B cell (primary cell): ENCODE data around the gene YWHAE.

ENCODE experiments used
- CTCF ChIP-seq: fragments of 200-600 bp; IDR thresholded peaks from one replicate; pipeline ENCODE4 v1.8.0; 2022; ENCODE audit warnings: antibody characterized with exemption, mild to moderate bottlenecking
- EZH2 ChIP-seq: IDR thresholded peaks from 2 replicates; pipeline ENCODE4 v1.6.1; 2012; ENCODE audit warnings: borderline replicate concordance, low read depth, mild to moderate bottlenecking, moderate library complexity, low read length; ENCODE audit not compliant: insufficient read depth, poor library complexity, severe bottlenecking

- no peak for TF ChIP-seq CTCF
- TF ChIP-seq EZH2: no peak
These were observed 38.6 kb upstream of the YWHAE start for GRCh38 chr17:1438593-1439083.
